GM12873 (cell line): Measurements from ENCODE around the gene CELA1.

Experiments
- TF ChIP-seq, protein P1 (sequence below): IDR thresholded peaks from 2 replicates; pipeline ENCODE4 v1.5.1; 2012; ENCODE audit warnings: low read depth, mild to moderate bottlenecking, moderate library complexity, low read length, control low read depth; ENCODE audit not compliant: insufficient read depth; ENCODE audit errors: missing control alignments

The CELA1 gene

DNA sequence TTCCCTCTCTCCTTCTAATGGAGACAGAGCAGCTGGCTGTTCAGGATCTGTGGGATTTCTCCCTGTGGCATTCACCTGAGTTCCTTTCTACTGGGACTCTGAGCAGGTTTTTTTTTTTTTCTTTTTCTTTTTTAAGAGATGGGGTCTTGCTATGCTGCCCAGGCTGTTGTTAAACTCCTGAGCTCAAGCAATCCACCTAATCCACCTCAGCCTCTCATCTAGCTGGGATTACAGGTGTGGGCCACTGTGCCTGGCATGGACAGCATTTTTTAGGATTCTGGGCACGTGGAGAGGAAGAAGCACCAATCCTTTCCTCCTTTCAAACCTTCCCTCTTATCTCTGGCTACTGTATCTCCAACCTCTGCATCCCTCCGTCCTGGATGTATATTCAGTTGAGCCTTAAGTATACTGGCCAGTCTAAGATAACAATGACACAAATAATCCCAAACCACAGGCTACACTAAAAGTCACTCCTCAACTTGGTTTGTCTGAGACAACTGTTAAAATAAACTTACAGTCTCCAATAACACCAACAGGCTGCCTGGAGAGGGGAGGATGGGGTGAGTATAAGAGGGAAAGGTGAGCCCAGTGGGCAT lies 16.4 kb upstream of the CELA1 start:
- TF ChIP-seq, protein P1, sequence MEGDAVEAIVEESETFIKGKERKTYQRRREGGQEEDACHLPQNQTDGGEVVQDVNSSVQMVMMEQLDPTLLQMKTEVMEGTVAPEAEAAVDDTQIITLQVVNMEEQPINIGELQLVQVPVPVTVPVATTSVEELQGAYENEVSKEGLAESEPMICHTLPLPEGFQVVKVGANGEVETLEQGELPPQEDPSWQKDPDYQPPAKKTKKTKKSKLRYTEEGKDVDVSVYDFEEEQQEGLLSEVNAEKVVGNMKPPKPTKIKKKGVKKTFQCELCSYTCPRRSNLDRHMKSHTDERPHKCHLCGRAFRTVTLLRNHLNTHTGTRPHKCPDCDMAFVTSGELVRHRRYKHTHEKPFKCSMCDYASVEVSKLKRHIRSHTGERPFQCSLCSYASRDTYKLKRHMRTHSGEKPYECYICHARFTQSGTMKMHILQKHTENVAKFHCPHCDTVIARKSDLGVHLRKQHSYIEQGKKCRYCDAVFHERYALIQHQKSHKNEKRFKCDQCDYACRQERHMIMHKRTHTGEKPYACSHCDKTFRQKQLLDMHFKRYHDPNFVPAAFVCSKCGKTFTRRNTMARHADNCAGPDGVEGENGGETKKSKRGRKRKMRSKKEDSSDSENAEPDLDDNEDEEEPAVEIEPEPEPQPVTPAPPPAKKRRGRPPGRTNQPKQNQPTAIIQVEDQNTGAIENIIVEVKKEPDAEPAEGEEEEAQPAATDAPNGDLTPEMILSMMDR: no peak

DNA sequence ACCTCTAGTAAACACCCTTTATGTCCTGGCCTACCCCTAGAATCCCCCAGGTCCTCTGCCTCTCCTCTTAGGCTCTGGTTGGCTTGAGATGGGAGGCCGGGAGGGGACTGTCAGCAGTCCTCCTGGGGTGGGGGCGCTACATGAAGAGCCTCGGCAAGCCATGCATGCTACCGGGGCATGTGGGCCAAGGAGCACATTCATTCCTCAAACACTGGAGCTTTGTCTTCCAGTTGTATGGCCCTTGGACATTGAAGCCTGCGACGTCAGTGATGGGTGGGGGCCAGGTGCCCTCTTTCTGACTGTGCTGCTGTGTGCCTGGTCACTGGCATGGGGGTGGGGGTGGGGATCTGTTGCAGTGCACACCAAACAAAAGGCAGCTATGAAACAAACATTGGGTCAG lies 15.8 kb upstream of the CELA1 start:
- TF ChIP-seq, protein P1: no peak

DNA sequence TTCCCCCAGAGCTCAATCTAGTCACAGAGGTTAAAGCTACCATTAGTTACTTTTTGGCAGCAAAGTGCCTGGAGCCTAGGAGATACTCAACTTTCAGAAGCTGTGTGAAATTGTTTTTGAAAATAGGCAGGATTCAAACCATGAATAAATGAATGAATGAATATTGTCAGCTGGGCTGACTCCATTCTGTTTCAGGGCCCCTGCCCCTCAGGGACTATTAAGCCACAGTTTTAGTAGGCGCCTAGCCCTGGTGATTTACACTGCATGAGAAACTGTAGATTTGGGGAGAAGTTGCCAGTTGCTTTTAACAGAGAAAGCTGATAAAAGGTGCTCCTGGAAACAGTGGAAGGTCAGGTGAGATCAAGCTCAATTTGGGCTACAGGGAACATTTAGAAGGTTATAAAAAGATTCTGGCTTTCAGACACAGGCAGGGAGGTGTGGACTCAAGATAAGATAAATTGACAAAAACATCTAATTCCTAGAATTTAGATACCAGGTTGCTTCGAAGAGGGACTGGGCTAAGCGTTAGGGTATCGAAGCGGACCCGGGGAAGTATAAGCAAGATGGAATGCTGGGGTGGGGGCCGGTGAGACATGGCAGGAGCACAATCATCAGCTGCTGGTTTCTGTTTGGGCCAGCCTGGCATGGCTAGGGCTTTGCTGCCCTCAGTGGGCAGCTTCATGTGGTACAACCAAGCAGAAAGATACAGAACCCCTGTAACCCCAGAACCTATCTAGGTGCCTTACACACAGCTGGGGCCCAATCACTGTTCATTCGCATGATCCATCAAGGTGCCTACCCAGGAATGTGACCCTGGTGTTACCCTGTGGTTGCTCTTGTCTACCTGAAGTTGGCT lies 14.9 kb upstream of the CELA1 start:
- TF ChIP-seq, protein P1: no peak

DNA sequence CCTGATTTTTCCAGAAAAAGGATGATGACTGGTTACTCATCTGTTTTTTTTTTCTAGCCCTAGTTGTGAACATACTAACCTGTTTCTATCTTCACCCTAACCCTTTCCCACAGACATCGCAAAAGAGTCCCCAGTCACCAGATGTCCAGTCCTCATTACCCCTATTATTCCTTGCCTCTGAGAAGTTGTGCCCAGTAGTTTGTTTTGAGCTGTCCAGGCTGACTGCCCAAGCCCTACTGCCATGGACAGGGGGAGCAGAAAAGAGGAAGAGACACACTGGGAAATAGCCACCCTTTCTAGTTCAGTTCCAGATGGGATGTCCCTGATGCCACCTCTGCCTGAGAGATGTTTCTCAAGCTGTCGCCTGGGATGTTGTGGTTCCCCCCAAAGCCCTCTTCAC lies 13.8 kb upstream of the CELA1 start:
- TF ChIP-seq, protein P1: no peak

DNA sequence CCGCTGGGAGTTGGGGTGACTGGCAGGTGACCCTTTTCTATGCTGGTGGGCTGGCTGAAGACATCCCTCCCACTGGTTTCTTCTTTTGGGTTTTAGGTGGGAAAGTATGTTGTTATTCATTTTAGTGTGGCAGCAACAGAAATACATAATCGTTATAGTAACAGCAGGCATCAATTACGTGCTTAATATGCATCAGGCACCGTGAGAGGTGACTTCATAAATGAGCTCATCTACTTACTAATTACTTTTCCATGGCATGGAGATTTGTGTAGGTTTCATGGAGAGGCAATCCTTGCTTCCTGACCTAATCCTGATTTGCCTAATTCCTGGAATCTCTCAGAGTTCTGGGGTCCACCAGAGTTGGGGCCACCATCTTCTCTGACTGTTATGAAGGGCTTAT lies 13.4 kb upstream of the CELA1 start:
- TF ChIP-seq, protein P1: no peak

DNA sequence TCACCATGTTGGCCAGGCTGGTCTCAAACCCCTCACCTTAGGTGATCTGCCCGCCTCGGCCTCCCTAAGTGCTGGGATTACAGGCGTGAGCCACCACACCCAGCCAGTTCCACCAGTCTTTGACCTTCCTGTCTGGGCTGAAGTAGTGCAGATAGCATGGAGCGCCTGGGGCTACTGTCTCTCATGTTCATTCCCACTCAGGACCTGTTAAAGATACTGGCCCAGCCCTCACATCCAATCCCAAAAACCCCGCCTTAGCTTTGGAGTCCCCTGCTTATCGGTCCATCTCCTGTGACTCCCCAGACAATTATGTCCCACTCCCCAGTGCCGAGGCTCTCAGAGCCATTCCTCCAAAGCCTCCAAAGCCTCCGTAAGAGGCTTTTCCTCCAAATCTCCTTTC lies 12.0 kb upstream of the CELA1 start:
- TF ChIP-seq, protein P1: no peak

DNA sequence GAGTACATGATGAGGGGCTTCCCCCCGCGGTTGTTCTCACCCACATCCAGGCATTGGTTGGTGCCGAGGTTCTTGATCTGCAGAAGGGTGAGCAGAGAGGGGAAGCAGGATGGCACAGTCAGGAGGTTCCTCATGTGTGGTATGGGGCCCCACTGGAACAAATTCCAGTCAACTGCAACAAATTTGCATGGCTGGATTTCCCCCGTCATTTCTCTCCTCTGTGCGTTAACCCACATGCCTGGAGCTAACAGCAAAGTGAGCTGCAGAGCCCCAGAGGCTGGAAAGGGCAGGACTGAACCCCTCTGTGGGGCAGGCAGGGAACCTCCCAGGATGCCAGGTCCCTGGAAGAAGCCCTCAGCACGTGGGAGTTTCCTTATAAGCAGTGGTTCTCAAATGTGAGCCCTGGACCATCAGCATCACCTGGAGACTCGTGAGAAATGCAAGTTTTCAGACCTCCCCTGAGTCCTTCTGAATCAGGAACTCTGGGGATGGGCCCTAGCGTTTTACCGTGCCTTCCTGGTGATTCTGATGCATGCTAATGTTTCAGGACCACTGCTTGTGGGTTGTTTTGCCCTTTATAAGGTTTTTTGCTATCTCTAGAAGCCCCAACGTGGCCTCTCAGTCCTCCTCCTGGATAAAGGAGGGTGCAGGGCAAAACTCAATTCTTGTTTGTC lies 11.0 kb upstream of the CELA1 start:
- TF ChIP-seq, protein P1: no peak
